Dedifferentiated amniotic fluid mesenchymal stem cell (primary cell): ENCODE measurements around the gene LIPE.

Experiments
- DNase-seq: peaks from one replicate; pipeline ENCODE4 v3.0.0-alpha.2; 2016; ENCODE audit errors: extremely low spot score

The LIPE gene

DNA sequence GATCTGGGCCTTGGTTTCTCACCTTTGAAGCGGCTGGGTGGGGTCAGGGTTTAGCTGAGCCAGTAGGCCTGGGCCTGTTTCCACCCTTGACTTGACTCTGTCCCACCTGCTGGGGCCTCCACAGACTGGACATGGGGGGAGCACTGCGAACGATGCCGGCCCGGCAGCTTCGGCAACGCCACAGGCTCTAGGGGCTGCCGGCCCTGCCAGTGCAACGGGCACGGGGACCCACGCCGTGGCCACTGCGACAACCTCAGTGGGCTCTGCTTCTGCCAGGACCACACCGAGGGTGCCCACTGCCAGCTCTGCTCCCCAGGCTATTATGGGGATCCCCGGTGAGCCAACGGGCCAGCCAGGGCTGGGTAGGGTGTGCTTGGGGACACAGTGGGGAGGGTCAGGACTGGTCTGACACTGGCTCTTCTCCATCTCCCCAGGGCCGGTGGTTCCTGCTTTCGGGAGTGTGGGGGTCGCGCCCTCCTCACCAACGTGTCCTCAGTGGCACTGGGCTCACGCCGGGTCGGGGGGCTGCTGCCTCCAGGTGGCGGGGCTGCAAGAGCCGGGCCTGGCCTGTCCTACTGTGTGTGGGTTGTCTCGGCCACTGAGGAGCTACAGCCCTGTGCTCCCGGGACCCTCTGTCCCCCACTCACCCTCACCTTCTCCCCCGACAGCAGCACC, 73.7 kb downstream of the LIPE start:
- no peak for DNase-seq

DNA sequence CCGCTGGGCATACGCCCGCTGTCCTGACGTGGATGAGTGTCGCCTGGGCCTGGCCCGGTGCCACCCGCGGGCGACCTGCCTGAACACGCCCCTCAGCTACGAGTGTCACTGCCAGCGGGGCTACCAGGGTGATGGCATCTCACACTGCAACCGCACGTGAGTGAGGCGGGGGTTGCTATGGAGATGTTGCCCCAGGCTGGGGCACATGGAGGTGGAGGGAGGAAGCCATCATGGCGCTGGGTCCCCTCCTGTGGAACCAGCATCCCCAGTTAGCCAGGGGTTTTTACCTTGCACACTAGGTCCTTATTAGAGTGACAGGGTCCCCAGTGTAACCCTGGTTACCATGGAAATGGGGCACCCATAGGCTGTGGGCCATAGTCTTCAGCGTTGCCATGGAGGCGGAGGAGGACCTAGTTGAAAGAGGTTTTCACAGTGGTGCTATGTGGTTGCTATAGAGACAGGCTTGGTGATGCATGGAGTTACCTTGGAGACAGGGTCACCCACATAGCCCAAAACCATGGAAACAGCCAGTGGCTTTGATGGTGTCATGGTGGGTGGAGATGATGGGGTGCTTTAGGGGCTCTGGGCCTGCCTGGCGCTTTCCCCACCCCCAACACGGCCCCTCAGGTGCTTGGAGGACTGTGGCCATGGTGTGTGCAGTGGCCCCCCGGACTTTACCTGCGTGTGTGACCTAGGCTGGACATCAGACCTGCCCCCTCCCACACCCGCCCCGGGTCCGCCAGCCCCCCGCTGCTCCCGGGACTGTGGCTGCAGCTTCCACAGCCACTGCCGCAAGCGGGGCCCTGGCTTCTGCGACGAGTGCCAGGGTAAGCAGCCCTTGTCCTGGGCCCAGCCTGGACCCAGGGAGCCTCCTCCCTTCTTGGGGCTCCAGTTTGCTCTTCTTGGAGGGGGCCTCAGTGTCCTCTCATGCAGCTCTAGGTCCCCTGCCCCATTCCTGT, 74.6 kb downstream of the LIPE start:
- DNase-seq, result no peak
